Epithelial cell of proximal tubule (primary cell): ENCODE measurements around the gene CYP2U1. TPM values are rescaled to one million over a fixed set of nuclear protein-coding genes. Genes with fewer than 3 reads are reported as not detected.
A peak's percentile ranks its signal among the peaks of the same experiment; 100 is the strongest.
"Not testable (repeated sequence)": the region's sequence is repeated elsewhere in the genome, so short reads cannot be mapped to it uniquely, and the experiment has no call there.

Experiments
- DNase-seq: peaks from one replicate; pipeline ENCODE4 v3.0.0-alpha.2; 2011; ENCODE audit warnings: low read depth
- H3K4me3 ChIP-seq: 2 replicates; pipeline ENCODE4 v1.5.1; 2011; ENCODE audit warnings: low read depth, mild to moderate bottlenecking, low read length
- total RNA-seq: library from RNA; depleted of rRNA; stranded (reverse); fragments of >200 nt; gene quantifications from 2 replicates; pipeline ENCODE4 v1.2.3, GENCODE V29; 2015
- TF ChIP-seq, protein P1 (sequence below): conservative IDR thresholded peaks from 2 replicates; pipeline ENCODE4 v1.5.1; 2012; ENCODE audit warnings: low read depth, mild to moderate bottlenecking, low read length

CYP2U1 gene
- total RNA-seq, 1 donor from 2014 or later = 5.0 TPM

DNA sequence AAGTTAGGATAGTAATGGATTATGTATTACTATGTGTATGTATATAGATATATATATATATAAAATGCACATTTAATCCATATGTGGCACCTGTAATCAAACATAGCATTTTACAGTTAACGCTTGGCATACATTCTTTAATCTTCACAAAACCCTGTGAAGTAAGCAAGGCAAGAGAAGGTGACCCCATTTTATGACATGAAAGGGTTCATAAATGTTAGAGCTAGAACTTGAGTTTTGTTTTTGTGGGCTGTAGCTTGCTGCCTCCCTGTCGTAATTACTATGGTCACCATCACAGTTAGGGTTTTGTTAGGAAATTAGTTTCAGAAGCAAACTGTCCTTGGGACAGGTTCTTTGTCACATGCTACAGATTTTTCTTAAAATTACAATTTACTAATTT, 13.8 kb upstream of the CYP2U1 start:
- H3K4me3 ChIP-seq = no peak overlapping the region
- DNase-seq = no peak
- TF ChIP-seq, protein P1, sequence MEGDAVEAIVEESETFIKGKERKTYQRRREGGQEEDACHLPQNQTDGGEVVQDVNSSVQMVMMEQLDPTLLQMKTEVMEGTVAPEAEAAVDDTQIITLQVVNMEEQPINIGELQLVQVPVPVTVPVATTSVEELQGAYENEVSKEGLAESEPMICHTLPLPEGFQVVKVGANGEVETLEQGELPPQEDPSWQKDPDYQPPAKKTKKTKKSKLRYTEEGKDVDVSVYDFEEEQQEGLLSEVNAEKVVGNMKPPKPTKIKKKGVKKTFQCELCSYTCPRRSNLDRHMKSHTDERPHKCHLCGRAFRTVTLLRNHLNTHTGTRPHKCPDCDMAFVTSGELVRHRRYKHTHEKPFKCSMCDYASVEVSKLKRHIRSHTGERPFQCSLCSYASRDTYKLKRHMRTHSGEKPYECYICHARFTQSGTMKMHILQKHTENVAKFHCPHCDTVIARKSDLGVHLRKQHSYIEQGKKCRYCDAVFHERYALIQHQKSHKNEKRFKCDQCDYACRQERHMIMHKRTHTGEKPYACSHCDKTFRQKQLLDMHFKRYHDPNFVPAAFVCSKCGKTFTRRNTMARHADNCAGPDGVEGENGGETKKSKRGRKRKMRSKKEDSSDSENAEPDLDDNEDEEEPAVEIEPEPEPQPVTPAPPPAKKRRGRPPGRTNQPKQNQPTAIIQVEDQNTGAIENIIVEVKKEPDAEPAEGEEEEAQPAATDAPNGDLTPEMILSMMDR = no peak

DNA sequence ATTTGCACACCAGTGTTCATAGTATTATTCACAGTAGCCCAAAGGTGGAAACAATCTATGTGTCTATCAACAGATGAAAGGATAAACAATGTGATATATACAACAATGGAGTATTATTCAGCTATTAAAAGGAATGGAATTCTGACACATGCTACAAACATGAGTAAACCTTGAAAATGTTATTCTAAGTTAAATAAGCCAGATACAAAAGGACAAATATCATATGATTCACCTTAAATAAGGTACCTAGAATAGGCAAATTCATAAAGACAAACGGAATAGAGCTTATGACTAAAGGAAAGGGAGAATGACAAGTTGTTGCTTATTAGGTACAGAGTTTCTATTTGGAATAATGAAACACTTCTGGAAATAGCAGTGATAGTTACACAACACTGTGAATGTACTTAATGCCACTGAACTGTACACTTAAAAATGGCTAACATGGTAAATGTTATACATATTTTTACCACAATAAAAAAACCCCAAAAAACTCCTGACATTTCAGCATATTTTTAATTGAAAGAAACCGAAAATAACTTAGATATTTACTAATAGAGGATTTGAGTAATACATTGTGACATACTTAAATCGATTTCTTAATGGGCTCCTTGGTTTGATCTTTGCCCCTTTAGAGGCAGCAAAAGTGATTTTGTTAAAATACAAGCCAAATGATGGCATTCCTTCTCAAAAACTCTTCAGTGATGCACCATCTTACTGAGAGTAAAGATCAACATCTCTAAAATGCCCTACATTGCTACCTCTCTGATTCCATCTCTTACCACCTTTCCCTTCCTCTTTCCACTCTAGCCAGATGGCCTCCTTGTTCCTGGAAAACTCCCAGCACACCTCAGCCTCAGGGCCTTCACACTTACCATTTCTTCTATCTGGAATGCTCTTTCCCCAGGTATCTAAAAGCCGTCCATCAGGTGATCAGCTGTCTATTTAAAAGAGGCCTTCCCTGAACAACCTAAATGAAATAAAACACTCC, 8.6 kb upstream of the CYP2U1 start:
- DNase-seq = no peak
- no peak overlapping the region for H3K4me3 ChIP-seq
- TF ChIP-seq, protein P1 = no peak

DNA sequence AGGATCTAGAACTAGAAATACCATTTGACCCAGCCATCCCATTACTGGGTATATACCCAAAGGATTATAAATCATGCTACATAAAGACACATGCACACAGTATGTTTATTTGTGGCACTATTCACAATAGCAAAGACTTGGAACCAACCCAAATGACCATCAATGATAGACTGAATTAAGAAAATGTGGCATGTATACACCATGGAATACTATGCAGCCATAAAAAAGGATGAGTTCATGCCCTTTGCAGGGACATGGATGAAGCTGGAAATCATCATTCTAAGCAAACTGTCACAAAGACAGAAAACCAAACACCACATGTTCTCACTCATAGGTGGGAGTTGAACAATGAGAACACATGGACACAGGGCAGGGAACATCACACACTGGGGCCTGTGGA, 5.6 kb upstream of the CYP2U1 start:
- DNase-seq, H3K4me3 ChIP-seq: not testable (repeated sequence)

DNA sequence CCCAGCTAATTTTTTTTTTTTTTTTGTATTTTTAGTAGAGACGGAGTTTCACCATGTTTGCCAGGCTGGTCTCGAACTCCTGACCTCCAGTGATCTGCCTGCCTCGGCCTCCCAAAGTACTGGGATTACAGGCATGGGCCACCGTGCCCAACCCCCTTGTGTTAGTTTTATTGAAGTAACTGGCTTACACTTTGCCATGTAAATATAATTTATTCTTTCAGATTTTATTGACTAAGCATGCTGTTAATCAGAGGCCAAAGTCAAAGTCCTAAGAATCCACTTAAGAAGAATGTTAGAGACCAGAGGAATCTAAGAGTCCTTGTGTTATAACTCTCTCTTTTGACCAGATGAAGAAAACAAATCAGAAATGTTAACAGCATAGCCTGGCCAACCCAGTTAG, 4.5 kb upstream of the CYP2U1 start:
- not testable (repeated sequence) for DNase-seq, H3K4me3 ChIP-seq

DNA sequence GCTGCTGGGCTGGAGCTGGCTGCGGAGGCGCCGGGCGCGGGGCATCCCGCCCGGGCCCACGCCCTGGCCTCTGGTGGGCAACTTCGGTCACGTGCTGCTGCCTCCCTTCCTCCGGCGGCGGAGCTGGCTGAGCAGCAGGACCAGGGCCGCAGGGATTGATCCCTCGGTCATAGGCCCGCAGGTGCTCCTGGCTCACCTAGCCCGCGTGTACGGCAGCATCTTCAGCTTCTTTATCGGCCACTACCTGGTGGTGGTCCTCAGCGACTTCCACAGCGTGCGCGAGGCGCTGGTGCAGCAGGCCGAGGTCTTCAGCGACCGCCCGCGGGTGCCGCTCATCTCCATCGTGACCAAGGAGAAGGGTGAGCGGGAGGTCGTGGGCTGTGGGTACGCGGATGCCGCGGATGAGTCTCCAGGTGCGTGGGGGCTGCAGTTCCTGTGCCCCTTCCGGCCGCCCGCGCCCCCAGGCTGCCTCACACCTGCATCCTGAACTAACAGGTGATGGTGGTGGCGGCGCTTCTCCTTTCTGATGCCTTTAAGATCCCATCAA, 499 bp downstream of the CYP2U1 start:
- DNase-seq = no peak
- peak overlapping the region; percentile 60 for H3K4me3 ChIP-seq
- TF ChIP-seq, protein P1 = no peak

DNA sequence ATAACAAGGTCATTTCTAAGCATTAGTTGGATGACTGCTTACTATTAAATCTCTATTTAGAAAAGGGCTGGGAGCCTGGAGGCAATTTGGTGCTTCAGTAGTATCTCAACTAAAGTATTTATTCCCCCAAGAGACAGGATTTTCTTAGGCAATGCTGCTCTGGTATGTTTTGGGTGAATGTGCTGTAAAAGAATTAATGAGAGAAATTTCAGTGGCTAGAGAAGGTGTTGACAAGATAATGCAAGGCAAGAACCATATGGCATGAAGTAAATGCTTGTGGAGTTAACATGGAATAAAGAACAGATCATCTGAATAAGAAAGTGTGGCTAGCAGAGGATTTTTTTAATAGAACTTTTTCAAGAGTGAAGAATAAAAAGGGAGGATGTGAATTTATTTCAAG, 3.9 kb downstream of the CYP2U1 start:
- no peak overlapping the region for H3K4me3 ChIP-seq
- DNase-seq = no peak
- TF ChIP-seq, protein P1 = no peak

DNA sequence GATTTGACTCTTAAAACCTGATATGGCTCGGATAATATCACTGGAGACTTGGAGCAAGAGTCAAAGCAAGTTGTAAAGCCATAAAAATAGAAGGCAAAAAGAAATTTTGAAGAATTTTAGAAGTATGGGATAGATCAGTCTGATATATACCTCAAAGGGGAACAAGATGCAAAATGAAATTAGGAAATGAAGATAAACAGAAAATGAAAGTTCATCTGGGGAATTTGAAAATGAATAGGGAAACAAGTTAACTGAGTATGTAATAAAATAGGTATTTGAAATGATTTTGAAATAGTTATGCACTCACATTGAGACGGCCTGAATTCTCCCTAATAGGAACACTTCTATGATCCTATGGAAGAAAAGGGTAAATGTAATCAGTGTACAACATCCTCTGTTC, 5.7 kb downstream of the CYP2U1 start:
- no peak overlapping the region for H3K4me3 ChIP-seq
- TF ChIP-seq, protein P1 = no peak
- no peak for DNase-seq

DNA sequence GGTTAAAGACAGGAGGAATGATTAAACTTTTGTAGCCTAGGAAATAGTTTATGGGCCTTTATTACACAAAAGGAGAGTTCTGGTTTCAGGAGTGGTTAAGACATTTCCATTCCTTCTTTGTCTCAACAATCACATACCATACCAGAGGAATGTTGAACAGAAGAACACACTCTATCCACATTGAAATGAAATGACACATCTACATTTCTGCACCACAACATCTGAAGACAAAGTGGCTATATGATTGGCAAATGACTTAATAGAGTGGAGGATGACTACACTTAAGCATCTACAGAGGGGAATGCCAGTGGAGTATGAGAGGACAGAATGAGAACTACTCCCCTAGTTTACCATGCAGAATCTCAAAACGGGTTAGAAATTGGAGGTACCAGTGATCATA, 8.0 kb downstream of the CYP2U1 start:
- no peak overlapping the region for H3K4me3 ChIP-seq
- TF ChIP-seq, protein P1 = no peak
- no peak for DNase-seq
